ENCODE results near the gene PMS1.
"Not testable (repeated sequence)": the region's sequence is repeated elsewhere in the genome, so short reads cannot be mapped to it uniquely, and the experiment has no call there.

The PMS1 gene

GRCh38 chr2:189803431-189803830 lies 19.2 kb downstream of the PMS1 start:
- in situ Hi-C loops (cut with MboI; ENCODE audit: low sequenced_read_pairs): no loop called here

DNA sequence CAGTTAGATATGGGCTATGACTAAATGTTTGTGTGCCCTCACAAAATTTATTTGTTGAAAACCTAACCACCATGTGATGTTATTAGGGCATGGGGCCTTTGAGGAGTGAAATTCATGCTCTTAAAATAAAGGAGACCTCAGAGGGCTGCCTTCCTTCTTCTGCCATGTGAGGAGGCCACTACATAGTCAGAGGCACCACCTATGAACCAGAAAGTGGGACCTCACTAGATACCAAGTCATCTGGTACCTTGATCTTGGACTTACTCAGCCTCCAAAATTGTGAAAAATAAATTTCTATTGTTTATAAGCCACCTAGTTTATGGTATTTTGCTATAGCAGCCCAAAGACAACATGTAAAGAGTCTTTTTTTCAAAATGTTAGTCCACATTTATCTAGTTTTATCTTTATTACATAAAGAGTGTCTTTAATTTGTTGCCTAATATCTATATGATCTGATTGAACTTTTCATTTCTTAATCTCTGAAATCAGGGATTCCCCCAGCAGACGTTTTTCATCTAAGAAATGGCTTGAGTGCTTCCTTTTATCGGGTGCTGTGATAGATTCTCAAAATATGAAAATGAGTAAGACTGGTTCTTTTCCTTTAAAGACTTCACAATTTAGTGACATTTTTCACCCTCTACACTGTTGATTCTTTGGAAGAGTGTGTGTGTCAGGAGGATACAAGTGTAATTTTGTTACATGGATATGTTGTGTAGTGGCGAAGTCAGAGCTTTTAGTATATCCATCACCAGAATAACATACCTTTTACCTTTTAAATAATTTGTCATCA lies 34.2 kb downstream of the PMS1 start:
- in situ Hi-C loops (cut with MboI; ENCODE audit: low sequenced_read_pairs): no loop called here

- in situ Hi-C loops (cut with MboI; ENCODE audit: low sequenced_read_pairs): no loop called here
These were observed 35.1 kb downstream of the PMS1 start for GRCh38 chr2:189819297-189819704.

DNA sequence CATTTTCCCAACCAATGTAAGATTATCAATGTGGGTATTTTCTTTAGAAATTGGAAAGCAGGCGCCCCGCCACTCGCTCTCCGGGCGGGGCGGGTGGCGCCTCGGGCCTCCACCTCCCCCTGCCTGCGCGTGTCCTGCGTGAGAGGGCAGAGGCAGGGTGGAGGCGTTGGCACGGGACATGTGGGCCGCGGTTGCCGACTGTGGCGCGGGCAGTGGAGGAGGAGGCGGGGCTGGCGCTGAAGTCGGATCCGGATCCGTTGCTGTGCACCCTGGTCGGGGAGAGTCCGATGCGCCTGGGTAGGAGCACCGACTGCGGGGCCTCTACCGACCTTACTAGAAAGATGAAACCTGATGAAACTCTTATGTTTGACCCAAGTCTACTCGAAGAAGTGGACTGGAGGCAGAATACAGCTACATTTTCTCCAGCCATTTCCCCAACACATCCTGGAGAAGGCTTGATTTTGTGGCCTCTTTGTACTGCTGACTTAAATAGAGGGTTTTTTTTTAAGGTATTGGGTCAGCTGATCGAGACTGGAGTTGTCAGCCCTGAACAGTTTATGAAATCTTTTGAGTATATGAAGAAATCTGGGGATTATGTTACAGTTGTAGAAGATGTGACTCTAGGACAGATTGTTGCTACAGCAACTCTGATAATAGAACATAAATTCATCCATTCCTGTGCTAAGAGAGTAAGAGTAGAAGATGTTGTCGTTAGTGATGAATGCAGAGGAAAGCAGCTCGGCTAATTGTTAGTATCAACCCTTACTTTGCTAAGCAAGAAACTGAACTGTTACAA lies 37.9 kb downstream of the PMS1 start:
- in situ Hi-C loops (cut with MboI; ENCODE audit: low sequenced_read_pairs): no loop called here

DNA sequence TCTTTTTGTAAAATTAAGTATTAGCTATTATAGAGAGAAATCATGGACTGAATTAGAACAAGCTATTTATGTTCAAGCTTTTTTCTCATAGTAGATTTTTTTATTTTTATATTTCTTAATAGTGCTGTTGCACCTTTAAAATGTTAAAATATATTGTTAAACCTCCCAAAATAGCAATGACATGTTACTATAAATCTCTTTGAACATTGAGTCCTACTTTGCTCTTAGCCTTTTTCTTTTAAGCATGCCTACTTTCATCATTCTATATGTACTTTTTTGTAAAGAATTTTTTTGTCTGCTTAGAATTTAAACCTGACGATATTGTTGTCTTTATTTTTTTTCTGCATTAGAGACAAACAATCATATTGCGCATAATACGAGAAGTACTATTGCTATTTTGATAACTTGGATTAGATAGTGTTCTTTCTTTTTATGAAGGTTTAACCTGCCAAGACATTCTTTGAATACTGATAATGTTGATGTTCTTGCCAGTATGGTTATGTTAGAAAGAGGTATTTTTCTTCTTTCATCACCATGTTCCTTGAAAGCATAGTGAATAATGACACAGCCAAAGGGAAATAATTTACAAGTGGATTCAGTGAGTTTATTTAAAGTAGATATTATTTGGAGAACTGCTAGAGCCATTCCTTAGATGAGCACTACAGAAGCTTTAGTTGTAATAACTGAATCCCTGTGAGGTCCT lies 40.6 kb downstream of the PMS1 start:
- in situ Hi-C loops (cut with MboI; ENCODE audit: low sequenced_read_pairs): no loop called here

GRCh38 chr2:189826039-189826438 lies 41.8 kb downstream of the PMS1 start:
- in situ Hi-C loops (cut with MboI; ENCODE audit: low sequenced_read_pairs): no loop called here

GRCh38 chr2:189829102-189829833 lies 45.0 kb downstream of the PMS1 start:
- in situ Hi-C loops (cut with MboI; ENCODE audit: low sequenced_read_pairs): no loop called here

- in situ Hi-C loops (cut with MboI; ENCODE audit: low sequenced_read_pairs): no loop called here
These were observed 46.3 kb downstream of the PMS1 start for GRCh38 chr2:189830510-189830909.

DNA sequence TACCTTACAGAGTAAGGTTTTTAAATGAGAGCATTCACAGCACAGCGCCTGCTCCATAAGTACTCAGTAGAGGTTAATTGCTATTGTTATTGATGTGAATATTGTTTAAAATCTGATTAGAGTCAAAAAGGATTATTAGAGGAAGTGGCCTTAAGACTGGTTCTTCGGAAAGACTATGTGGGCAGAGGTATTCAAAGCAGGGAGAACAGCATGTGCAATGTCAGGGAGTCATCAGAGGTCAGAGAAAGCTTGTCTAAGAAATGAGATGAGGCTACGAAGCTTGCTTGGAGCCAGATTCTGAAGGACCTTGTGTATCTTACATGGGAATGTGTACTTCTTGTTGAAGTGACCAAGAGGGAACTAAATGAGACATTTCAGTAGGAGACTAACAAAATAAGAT lies 49.8 kb downstream of the PMS1 start:
- in situ Hi-C loops (cut with MboI; ENCODE audit: low sequenced_read_pairs): no loop called here

GRCh38 chr2:189834642-189835041 lies 50.4 kb downstream of the PMS1 start:
- in situ Hi-C loops (cut with MboI; ENCODE audit: low sequenced_read_pairs): not testable (repeated sequence)

- in situ Hi-C loops (cut with MboI; ENCODE audit: low sequenced_read_pairs): no loop called here
These were observed 51.8 kb downstream of the PMS1 start for GRCh38 chr2:189835855-189836558.

DNA sequence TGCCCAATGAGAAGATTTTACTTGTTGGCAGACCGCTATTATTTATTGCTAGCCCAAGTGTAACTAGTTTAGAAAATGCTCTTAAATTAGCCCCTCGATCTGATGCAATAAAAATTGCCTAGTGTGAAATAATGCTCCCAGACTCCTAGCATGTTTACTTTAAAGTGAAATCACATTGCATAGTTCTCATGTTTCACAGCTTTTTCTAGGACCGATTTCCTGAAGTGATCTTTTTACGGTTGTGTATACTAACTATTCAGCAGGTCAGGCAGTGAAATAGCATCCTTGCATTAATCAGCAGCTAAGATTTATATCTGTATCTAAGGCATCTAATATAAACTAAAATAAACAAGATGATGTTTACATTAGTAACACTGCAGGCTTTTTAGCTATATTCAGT lies 52.4 kb downstream of the PMS1 start:
- in situ Hi-C loops (cut with MboI; ENCODE audit: low sequenced_read_pairs): no loop called here

- in situ Hi-C loops (cut with MboI; ENCODE audit: low sequenced_read_pairs): no loop called here
These were observed 53.1 kb downstream of the PMS1 start for GRCh38 chr2:189837326-189837725.

DNA sequence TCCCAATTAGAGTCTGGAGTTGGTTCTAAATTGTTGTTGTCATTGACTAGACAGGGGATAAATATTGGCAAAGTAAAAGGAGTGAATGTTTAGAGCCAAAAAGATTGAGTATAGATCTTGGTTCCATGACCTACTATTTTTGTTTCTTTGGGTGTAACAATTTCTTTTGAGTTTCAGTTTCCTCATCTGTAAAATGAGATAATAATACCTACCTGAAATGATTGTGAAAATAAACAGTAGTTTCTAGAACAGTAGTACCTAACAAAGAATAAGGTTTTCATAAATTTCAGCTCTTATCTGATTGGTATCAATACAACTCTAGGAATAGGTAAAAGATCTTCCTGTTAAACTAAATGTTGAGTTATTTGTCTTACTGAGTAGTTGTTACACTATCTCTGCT lies 56.8 kb downstream of the PMS1 start:
- in situ Hi-C loops (cut with MboI; ENCODE audit: low sequenced_read_pairs): no loop called here

DNA sequence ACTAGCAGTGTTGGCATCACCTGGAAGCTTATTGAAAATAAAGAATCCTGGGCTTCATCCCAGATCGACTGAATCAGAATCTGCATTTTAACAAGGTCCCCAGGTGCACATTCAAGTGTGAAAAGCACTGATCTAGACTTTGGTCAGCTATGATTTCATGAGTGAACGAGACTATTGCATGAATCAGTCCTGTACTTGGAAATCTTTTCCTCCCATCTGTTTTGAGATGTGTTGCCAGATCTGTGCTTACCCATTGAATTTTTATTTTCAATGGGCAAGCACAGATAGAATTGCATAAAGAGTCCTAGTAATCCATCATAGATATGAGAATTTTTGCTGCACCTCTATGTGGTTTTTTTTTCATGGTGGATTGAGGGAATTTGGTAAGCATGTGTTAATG lies 64.0 kb downstream of the PMS1 start:
- in situ Hi-C loops (cut with MboI; ENCODE audit: low sequenced_read_pairs): no loop called here

- in situ Hi-C loops (cut with MboI; ENCODE audit: low sequenced_read_pairs): no loop called here
These were observed 65.3 kb downstream of the PMS1 start for GRCh38 chr2:189849550-189849949.

DNA sequence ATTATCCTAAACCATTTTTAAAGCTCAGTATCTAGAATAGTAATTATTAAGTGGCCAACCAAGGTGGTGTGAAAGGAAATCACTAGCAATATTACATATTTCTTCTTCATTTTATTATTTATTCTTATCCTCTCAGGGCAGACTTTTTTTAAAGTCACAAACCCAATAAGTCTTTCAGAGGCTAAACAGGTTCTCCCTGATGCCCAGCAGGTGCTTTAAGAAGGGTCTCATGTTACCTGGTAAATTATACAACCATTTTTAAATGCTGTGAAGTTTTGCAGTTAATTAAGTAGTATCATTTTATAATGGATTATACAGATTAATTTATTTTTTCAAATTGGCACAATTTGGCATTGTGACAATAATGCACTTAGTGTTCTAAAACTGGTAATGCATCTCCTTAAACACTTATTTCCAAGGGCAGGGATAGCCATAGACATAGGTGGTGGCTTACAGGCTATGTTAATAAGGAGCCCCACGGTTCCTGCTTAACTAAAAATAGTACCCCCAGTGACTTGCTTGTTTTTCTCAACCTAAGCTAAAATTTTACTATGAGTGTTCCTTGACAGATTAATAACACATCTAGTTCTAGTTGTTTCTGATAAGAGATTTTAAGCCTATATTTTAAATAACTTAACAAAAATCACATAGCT lies 67.0 kb downstream of the PMS1 start:
- in situ Hi-C loops (cut with MboI; ENCODE audit: low sequenced_read_pairs): no loop called here

DNA sequence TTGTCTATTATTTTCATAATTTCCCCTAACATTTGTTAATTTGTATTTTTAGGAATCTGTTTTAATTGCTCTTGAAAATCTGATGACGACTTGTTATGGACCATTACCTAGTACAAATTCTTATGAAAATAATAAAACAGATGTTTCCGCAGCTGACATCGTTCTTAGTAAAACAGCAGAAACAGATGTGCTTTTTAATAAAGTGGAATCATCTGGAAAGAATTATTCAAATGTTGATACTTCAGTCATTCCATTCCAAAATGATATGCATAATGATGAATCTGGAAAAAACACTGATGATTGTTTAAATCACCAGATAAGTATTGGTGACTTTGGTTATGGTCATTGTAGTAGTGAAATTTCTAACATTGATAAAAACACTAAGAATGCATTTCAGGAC lies 69.9 kb downstream of the PMS1 start:
- in situ Hi-C loops (cut with MboI; ENCODE audit: low sequenced_read_pairs): no loop called here

- in situ Hi-C loops (cut with MboI; ENCODE audit: low sequenced_read_pairs): no loop called here
These were observed 70.7 kb downstream of the PMS1 start for GRCh38 chr2:189854940-189855339.

DNA sequence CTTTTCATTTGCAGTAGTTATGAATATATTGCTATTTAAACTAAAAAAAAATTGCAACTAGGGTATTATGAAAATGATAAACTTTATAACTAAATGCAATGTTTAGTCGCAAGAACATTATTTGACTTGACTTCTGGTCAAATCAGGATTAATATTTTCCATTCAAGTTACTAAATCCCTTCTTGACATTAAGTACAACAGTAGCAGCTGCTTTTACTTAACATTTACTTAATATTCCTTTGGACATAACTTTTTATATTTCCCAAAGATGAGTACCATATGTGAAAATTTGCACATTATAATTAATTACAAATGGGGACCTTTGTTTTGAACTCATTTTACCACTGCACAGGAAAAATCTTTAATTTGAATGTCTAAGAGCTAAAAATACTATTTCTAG lies 74.0 kb downstream of the PMS1 start:
- in situ Hi-C loops (cut with MboI; ENCODE audit: low sequenced_read_pairs): no loop called here
